Activated naive CD8-positive, alpha-beta T cell (primary cell): ENCODE data around the gene MGAT3.
"Not testable (repeated sequence)": the region's sequence is repeated elsewhere in the genome, so short reads cannot be mapped to it uniquely, and the experiment has no call there.

ENCODE experiments used
- H3K27ac Mint-ChIP-seq: one replicate; pipeline ENCODE4 v1.8.0; 2021; ENCODE audit warnings: mixed read lengths
- H3K27me3 Mint-ChIP-seq: one replicate; pipeline ENCODE4 v1.8.0; 2021; ENCODE audit warnings: mixed read lengths
- H3K36me3 Mint-ChIP-seq: one replicate; pipeline ENCODE4 v1.8.0; 2021; ENCODE audit warnings: mixed read lengths
- H3K4me1 Mint-ChIP-seq: one replicate; pipeline ENCODE4 v1.8.0; 2021; ENCODE audit warnings: low read depth, mixed read lengths
- H3K4me3 Mint-ChIP-seq: one replicate; pipeline ENCODE4 v1.8.0; 2021; ENCODE audit warnings: mild to moderate bottlenecking, mixed read lengths
- H3K9me3 Mint-ChIP-seq: one replicate; pipeline ENCODE4 v1.8.0; 2021; ENCODE audit warnings: low read depth, mixed read lengths

Gene MGAT3, protein sequence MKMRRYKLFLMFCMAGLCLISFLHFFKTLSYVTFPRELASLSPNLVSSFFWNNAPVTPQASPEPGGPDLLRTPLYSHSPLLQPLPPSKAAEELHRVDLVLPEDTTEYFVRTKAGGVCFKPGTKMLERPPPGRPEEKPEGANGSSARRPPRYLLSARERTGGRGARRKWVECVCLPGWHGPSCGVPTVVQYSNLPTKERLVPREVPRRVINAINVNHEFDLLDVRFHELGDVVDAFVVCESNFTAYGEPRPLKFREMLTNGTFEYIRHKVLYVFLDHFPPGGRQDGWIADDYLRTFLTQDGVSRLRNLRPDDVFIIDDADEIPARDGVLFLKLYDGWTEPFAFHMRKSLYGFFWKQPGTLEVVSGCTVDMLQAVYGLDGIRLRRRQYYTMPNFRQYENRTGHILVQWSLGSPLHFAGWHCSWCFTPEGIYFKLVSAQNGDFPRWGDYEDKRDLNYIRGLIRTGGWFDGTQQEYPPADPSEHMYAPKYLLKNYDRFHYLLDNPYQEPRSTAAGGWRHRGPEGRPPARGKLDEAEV

DNA sequence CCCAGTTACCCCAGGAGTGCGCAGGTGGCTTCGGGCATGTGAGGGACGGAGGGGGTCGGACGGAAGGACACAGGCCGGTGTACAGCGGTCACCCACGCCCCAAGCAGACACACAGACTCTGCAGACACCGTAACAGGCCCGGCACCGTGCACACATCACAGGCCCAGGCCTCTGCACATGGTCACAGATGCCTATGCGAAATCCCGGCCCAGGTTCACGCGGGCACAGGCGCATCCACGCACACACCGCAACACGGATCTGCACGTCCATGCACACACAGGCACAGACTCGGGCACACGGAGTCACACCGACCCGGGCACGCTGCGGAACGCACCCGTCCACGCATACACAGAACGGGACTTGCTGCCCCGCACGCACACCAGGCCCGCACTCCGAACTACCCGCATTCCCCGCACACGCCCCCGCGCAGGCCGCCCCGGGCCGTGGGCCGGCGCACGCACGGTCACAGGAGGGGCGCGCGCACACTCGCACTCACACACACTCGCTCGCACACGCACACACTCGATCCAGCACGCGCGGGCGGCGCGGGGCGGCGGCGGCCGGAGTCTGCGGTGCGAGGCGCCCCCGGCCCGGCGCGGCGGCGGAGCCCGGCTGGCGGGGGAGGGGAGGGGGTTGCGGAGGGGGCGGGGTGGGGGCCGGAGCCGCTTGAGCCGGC lies at the start of gene MGAT3:
Gene MGAT3 (plus strand): TSS at position 491 of the 676 bp plus-strand sequence. CDS start 30,336 bp downstream, outside the sequence.
- H3K27me3 Mint-ChIP-seq: peaks cover 5% of the 10 kb centered on the region
- H3K36me3 Mint-ChIP-seq: no peaks in the 10 kb centered on the region
- peak within 1 kb of the TSS; percentile 76 for H3K4me3 Mint-ChIP-seq
- no peaks in the 10 kb centered on the region for H3K9me3 Mint-ChIP-seq
- H3K4me1 Mint-ChIP-seq: peaks cover 25% of the 10 kb centered on the region
- H3K27ac Mint-ChIP-seq: peak within 1 kb of the TSS; percentile 22

DNA sequence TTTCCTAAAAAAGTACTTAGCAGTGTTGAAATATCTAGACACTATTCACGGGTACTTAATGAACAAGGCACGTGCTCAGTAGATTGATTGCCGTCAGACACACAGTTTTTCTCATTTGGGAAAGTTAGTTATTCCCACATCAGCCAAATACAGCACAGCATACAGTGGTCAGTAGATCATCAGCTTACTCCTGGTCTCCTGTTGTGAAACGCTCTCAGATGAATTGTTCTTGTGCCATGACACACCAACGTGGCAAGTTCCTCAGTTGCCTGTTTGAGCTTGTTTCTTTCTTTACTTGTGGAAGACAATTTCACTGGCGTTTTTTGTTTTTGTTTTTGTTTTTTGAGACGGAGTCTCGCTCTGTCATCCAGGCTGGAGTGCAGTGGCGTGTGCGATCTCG lies 48.6 kb upstream of the MGAT3 start:
- peaks cover 79% of the 10 kb centered on the region for H3K4me1 Mint-ChIP-seq
- no peak overlapping the region for H3K4me3 Mint-ChIP-seq
- peaks cover 8% of the 10 kb centered on the region for H3K36me3 Mint-ChIP-seq
- H3K27me3 Mint-ChIP-seq: no peaks in the 10 kb centered on the region
- no peaks in the 10 kb centered on the region for H3K9me3 Mint-ChIP-seq
- no peak overlapping the region for H3K27ac Mint-ChIP-seq

DNA sequence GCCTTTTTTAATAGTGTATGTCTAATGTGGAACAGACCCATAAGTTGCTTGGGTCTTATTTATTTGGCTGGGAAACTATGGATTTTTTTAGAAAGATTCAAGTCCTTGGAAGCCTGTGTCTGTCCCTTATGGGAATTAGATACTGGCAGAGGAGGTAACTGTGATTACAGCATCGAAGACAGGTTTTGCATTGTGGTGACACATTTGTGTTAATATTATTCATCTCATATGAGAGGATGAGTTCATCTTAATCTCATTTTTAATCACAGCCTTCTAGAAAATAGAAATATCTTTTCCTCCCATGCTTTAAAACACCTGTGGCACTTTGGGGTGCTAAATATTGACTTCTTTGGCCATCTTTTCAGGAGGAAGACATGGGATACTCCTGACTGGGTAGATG lies 48.0 kb upstream of the MGAT3 start:
- Mint-ChIP-seq H3K27me3 (no peaks in the 10 kb centered on the region), H3K27ac (peak overlapping the region; percentile 4), H3K36me3 (peaks cover 8% of the 10 kb centered on the region), H3K4me1 (peaks cover 82% of the 10 kb centered on the region), H3K9me3 (no peaks in the 10 kb centered on the region), H3K4me3 (no peak overlapping the region)

DNA sequence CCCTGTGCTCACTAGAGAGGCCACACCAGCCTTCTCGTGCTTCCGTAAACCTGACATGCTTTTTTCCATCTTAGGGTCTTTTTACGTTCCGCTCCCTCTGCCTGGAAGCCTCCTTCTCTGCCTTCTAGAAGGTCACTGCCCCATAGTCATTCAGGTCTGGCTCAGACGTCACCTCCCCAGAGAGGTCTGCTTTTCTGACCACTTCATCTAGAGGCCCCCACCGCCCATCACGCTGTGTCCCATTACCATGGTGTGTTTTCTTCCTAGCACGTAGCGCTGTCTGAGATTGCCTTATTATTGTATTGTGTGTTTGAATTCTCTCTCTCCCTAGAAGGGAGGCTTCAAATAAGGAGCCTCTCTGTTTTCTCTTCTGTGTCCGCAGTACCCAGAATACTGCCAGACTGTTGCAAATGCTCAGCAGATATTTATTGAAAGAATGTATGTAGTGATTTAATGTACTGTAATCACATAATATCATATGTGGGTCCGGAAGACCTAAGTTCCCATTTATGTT lies 47.2 kb upstream of the MGAT3 start:
- Mint-ChIP-seq H3K27ac (no peak overlapping the region), H3K9me3 (no peaks in the 10 kb centered on the region), H3K4me3 (no peak overlapping the region), H3K36me3 (peaks cover 5% of the 10 kb centered on the region), H3K27me3 (no peaks in the 10 kb centered on the region), H3K4me1 (peaks cover 83% of the 10 kb centered on the region)

DNA sequence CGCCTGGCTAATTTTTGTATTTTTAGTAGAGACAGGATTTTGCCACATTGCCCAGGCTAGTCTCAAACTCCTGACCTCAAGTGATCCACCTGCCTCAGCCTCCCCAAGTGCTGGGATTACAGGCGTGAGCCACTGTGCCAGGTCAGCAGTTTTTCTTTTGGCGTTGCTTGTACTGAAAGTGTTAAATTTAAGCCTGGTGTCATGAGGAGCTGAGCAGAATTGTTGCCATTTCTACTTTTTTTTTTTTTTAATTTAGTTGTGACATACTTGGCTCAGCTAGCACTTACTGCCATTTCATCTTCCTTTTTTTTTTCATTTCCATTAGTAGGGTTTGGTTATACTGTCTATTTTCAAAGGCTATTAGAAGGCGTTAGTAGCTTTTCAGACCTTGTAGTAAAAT lies 46.5 kb upstream of the MGAT3 start:
- H3K36me3 Mint-ChIP-seq: peaks cover 5% of the 10 kb centered on the region
- H3K4me1 Mint-ChIP-seq: peaks cover 83% of the 10 kb centered on the region
- no peak overlapping the region for H3K27ac Mint-ChIP-seq
- no peak overlapping the region for H3K4me3 Mint-ChIP-seq
- no peaks in the 10 kb centered on the region for H3K9me3 Mint-ChIP-seq
- H3K27me3 Mint-ChIP-seq: no peaks in the 10 kb centered on the region

DNA sequence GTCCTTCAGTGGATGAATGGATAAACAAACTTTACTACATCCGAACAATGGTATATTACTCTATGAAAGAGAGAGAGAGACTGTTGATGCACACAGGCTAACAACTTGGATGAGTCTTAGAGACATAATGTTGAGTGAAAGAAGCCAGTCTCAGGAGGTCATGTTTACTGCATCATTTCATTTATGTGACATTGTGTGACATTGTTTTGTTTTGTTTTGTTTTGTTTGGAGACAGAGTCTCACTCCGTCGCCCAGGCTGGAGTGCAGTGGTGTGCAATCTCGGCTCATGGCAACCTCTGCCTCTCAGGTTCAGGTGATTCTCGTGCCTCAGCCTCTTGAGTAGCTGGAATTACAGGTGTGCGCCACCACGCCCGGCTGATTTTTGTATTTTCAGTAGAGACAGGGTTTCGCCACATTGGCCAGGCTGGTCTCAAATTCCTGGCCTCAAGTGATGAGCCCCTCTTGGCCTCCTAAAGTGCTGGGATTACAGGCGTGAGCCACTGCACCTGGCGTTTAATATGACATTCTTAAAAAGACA lies 44.9 kb upstream of the MGAT3 start:
- not testable (repeated sequence) for H3K36me3 Mint-ChIP-seq
- peak overlapping the region; percentile 46 for H3K27ac Mint-ChIP-seq

DNA sequence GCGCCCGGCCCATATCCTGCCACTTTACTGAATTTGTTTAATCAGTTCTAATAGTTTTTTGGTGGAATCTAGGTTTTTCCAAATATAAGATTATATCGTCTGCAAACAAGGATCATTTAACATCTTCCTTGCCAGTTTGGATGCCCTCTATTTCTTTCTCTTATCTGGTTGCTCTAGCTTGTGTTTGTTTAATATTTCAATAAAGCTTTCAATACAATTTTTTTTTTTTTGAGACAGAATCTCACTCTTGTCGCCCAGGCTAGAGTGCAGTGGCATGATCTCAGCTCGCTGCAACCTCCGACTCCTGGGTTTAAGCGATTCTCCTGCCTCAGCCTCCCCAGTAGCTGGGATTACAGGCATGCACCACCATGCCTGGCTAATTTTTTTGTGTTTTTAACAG lies 43.6 kb upstream of the MGAT3 start:
- H3K27ac Mint-ChIP-seq: peak overlapping the region; percentile 54
- peak overlapping the region; percentile 32 for H3K4me3 Mint-ChIP-seq
- H3K9me3 Mint-ChIP-seq, H3K36me3 Mint-ChIP-seq, H3K27me3 Mint-ChIP-seq: not testable (repeated sequence)
- H3K4me1 Mint-ChIP-seq: peaks cover 80% of the 10 kb centered on the region

More for the DNA sequence above, 44.9 kb upstream of the MGAT3 start:
- not testable (repeated sequence) for H3K9me3 Mint-ChIP-seq, H3K27me3 Mint-ChIP-seq
- peaks cover 90% of the 10 kb centered on the region for H3K4me1 Mint-ChIP-seq
- peak overlapping the region; percentile 28 for H3K4me3 Mint-ChIP-seq

DNA sequence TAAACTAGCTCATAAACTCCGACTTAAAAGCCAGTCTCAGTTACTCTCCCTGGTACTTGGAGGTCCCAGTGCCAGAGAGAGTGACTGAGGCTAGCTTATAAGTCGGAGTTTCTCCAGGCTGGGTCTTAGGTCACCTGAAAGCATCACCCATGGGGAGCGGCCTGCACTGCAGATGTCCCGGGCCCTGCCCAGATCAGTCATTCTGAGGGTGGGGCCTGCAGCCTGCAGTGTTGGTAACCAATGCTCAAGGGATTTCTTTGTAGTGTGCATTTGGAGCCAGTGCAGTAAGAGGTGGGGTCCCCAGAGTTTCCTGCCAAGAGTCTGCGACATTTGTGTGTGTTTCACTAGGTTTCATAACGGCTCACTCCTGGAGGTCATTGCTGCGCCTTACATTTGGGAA lies 42.4 kb upstream of the MGAT3 start:
- Mint-ChIP-seq H3K4me3 (peak overlapping the region; percentile 32), H3K27ac (peak overlapping the region; percentile 46), H3K36me3 (peaks cover 8% of the 10 kb centered on the region), H3K9me3 (no peaks in the 10 kb centered on the region), H3K4me1 (peaks cover 72% of the 10 kb centered on the region), H3K27me3 (no peaks in the 10 kb centered on the region)

DNA sequence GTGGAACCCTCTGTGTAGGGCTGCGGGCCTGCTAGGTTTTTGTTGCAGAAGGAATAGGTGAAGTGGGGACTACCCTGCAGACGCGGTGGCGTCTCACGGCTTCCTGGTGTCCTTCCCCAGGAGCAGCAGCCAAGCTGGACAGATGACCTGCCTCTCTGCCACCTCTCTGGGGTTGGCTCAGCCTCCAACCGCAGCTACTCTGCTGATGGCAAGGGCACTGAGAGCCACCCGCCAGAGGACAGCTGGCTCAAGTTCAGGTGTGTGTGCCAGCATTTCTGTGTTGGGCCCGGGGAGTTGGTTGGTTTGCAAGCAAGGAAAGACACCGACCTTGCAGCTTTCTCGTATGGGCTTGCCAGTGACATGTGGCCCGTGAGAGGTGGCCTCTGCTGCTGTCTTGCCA lies 41.9 kb upstream of the MGAT3 start:
- peaks cover 10% of the 10 kb centered on the region for H3K36me3 Mint-ChIP-seq
- H3K9me3 Mint-ChIP-seq: no peaks in the 10 kb centered on the region
- H3K27me3 Mint-ChIP-seq: no peaks in the 10 kb centered on the region
- peak overlapping the region; percentile 46 for H3K27ac Mint-ChIP-seq
- peak overlapping the region; percentile 32 for H3K4me3 Mint-ChIP-seq
- H3K4me1 Mint-ChIP-seq: peaks cover 67% of the 10 kb centered on the region

DNA sequence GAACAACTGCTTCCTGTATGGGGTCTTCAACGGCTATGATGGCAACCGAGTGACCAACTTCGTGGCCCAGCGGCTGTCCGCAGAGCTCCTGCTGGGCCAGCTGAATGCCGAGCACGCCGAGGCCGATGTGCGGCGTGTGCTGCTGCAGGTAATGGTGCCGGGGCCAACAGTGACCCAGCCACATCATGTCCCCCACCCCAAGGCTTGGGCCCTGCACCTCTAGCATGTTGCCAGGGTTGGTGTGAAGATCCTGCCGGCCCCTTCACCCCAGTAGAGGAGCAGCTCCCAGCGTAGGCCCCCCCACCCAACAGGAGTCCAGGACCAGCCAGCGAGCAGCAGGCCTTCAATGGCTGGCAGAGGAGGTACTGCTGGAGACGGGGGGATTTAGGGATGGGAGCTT lies 41.3 kb upstream of the MGAT3 start:
- Mint-ChIP-seq H3K27ac (peak overlapping the region; percentile 28), H3K9me3 (no peaks in the 10 kb centered on the region), H3K4me3 (no peak overlapping the region), H3K4me1 (peaks cover 62% of the 10 kb centered on the region), H3K36me3 (peaks cover 10% of the 10 kb centered on the region), H3K27me3 (no peaks in the 10 kb centered on the region)

DNA sequence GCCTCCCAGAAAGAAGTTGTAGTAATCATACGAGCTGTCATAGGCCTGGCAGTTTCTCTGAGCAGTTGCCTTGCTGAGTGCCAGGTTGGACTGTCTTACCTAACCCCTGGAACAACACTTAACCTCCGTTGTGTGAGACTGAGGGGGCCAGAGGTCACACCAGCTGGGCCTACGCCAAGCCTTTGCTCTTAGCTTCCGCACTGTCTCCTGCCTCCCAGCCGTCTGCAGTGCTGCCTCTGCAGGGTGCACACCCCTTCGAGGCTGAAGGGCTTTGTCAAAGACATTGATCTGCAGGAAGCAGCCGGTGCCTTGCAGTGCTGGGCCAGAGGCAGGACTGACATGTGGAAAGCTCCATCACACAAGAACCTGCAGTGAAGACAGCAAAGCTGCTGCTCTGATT lies 40.5 kb upstream of the MGAT3 start:
- H3K9me3 Mint-ChIP-seq: no peaks in the 10 kb centered on the region
- no peak overlapping the region for H3K4me3 Mint-ChIP-seq
- peaks cover 10% of the 10 kb centered on the region for H3K36me3 Mint-ChIP-seq
- peak overlapping the region; percentile 16 for H3K27ac Mint-ChIP-seq
- no peaks in the 10 kb centered on the region for H3K27me3 Mint-ChIP-seq
- peaks cover 54% of the 10 kb centered on the region for H3K4me1 Mint-ChIP-seq

DNA sequence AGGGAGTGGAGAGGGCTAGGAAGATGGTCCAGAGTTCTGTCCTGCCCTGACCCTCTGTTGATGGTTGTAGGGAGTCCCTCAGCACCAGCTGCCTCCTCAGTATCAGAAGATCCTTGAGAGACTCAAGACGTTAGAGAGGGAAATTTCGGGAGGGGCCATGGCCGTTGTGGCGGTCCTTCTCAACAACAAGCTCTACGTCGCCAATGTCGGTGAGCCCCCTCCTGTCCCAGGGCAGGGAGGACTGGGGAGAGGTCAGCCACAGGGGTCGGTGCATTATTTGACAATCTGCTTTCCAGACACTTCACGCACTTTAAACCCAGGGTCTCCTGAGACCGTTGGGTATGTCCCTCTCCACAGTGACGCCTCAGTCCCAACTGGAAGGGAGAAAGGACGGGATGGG lies 39.2 kb upstream of the MGAT3 start:
- no peaks in the 10 kb centered on the region for H3K9me3 Mint-ChIP-seq
- no peaks in the 10 kb centered on the region for H3K27me3 Mint-ChIP-seq
- H3K4me3 Mint-ChIP-seq: no peak overlapping the region
- peaks cover 10% of the 10 kb centered on the region for H3K36me3 Mint-ChIP-seq
- peaks cover 41% of the 10 kb centered on the region for H3K4me1 Mint-ChIP-seq
- no peak overlapping the region for H3K27ac Mint-ChIP-seq

DNA sequence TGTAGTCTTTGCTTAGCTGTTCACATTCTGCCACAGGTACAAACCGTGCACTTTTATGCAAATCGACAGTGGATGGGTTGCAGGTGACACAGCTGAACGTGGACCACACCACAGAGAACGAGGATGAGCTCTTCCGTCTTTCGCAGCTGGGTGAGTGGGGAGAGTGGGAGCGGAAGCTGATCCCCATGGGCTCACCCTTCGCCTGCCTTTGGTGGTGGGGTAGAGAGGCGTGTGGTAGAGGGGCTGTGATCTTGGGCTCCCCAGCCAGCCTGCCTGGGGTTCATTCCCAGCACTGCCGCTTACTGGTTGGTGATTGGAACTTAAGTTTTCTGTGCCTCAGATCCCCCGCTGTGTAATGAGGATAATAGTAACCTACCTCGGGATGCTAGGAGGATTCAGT lies 38.1 kb upstream of the MGAT3 start:
- Mint-ChIP-seq H3K36me3 (peaks cover 10% of the 10 kb centered on the region), H3K4me1 (peaks cover 30% of the 10 kb centered on the region), H3K27ac (no peak overlapping the region), H3K9me3 (no peaks in the 10 kb centered on the region), H3K27me3 (no peaks in the 10 kb centered on the region), H3K4me3 (no peak overlapping the region)

DNA sequence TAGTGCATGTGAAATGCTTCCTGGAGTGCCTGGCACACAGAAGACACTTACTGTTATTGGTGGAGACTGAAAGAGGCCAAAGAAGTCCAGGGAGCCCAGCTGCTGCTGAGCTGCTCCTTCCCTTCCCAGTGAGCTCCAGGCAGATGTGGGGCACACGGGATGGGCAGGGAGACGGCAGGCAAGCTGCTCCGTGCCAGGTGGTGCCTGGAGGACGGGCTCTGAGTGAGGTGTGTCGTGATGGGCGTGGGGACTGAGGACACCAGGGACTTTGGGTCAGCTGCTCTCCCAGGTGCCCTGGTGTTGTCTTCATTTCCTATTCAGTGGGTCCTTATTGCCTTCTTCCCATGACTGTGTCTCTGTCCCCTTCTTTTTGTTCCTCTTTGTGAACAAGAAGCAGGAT lies 37.7 kb upstream of the MGAT3 start:
- no peak overlapping the region for H3K27ac Mint-ChIP-seq
- peaks cover 13% of the 10 kb centered on the region for H3K36me3 Mint-ChIP-seq
- H3K4me3 Mint-ChIP-seq: no peak overlapping the region
- H3K4me1 Mint-ChIP-seq: peaks cover 26% of the 10 kb centered on the region
- H3K27me3 Mint-ChIP-seq: no peaks in the 10 kb centered on the region
- no peaks in the 10 kb centered on the region for H3K9me3 Mint-ChIP-seq

DNA sequence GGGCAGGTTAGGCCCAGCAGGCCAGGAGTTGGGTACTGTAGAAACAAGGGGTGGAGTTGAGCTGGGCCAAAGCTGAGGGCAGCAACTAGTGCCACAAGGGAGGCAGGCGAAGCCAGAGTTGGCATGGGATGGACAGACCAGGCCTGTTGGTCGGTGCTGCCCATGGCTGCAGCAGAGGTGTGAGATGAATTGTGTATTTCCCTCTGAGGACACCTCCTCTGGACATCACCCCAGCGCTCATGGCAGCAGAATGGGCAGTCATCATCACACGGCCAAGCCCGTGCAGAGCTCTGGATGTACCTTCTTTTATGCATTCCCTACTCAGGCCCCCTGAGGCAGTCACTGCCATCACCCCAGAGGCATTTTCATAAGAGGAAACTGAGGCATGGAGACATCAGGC lies 36.9 kb upstream of the MGAT3 start:
- no peaks in the 10 kb centered on the region for H3K27me3 Mint-ChIP-seq

More for the DNA sequence above, 36.9 kb upstream of the MGAT3 start:
- peaks cover 13% of the 10 kb centered on the region for H3K36me3 Mint-ChIP-seq
- no peak overlapping the region for H3K27ac Mint-ChIP-seq
- H3K4me3 Mint-ChIP-seq: no peak overlapping the region
- H3K4me1 Mint-ChIP-seq: peaks cover 18% of the 10 kb centered on the region
- H3K9me3 Mint-ChIP-seq: no peaks in the 10 kb centered on the region
